CD4-positive, alpha-beta T cell treated with Interleukin-17A for 4 hours (primary cell): Measurements from ENCODE around the gene AP2M1.
A peak's percentile ranks its signal among the peaks of the same experiment; 100 is the strongest.

Experiments used
- DNase-seq: peaks from one replicate; pipeline ENCODE4 v3.0.0-alpha.2; 2020; ENCODE audit warnings: mixed read lengths

Gene AP2M1

GRCh38 chr3:184181596-184181995, 6.9 kb downstream of the AP2M1 start:
- DNase-seq: no peak

- DNase-seq: no peak
These were observed 9.0 kb downstream of the AP2M1 start for GRCh38 chr3:184183679-184184078.

GRCh38 chr3:184184546-184185230, 10.0 kb downstream of the AP2M1 start:
- no peak for DNase-seq

GRCh38 chr3:184185461-184186183, 11.0 kb downstream of the AP2M1 start:
- DNase-seq: peak; percentile 100

GRCh38 chr3:184186184-184186901, 11.7 kb downstream of the AP2M1 start, which contains the start of gene ABCF3:
Gene ABCF3 (plus strand): TSS chr3:184186199. CDS start chr3:184186208, 9 bp downstream.
- no peak for DNase-seq

- no peak for DNase-seq
These were observed 12.2 kb downstream of the AP2M1 start for GRCh38 chr3:184186902-184187207.

- DNase-seq: no peak
These were observed 13.4 kb downstream of the AP2M1 start for GRCh38 chr3:184188080-184188479.

GRCh38 chr3:184189421-184189820, 14.8 kb downstream of the AP2M1 start:
- DNase-seq: no peak

- no peak for DNase-seq
These were observed 18.2 kb downstream of the AP2M1 start for GRCh38 chr3:184192889-184193288.

- no peak for DNase-seq
These were observed 19.4 kb downstream of the AP2M1 start for GRCh38 chr3:184193991-184194539.

- DNase-seq: no peak
These were observed 21.9 kb downstream of the AP2M1 start for GRCh38 chr3:184196536-184196935.

GRCh38 chr3:184198509-184198908, 23.9 kb downstream of the AP2M1 start:
- DNase-seq: no peak

GRCh38 chr3:184200825-184201224, 26.2 kb downstream of the AP2M1 start:
- no peak for DNase-seq

GRCh38 chr3:184203526-184203925, 28.9 kb downstream of the AP2M1 start:
- no peak for DNase-seq

GRCh38 chr3:184209146-184209923, 34.7 kb downstream of the AP2M1 start:
- DNase-seq: no peak

- DNase-seq: no peak
These were observed 36.6 kb downstream of the AP2M1 start for GRCh38 chr3:184211297-184211696.

GRCh38 chr3:184211718-184212117, 37.1 kb downstream of the AP2M1 start:
- no peak for DNase-seq

GRCh38 chr3:184218814-184219213, 44.2 kb downstream of the AP2M1 start:
- DNase-seq: no peak

- DNase-seq: no peak
These were observed 47.9 kb downstream of the AP2M1 start for GRCh38 chr3:184222521-184222920.

GRCh38 chr3:184223946-184224345, 49.3 kb downstream of the AP2M1 start:
- DNase-seq: no peak

GRCh38 chr3:184227481-184227935, 52.9 kb downstream of the AP2M1 start:
- DNase-seq: peak; percentile 67

GRCh38 chr3:184228376-184229137, 53.9 kb downstream of the AP2M1 start:
- no peak for DNase-seq
